Head of caudate nucleus (tissue), 42 donors: Measurements from ENCODE around the gene SLC4A2.
"Not testable (repeated sequence)": the region's sequence is repeated elsewhere in the genome, so short reads cannot be mapped to it uniquely, and the experiment has no call there.

Experiments
- DNase-seq, 42 donors: peaks; one replicate each; pipeline versions ENCODE4 v3.0.0 to v3.0.0-alpha.2; 2020 to 2021; ENCODE audit warnings: mixed read lengths in 7 of 42
- intact Hi-C: fragments of 100-400 bp; cut with DNase I; formaldehyde crosslinking; loops from one replicate; pipeline ENCODE4 v1.15.0; 2022

Gene SLC4A2

GRCh38 chr7:151019130-151019447 is 40.3 kb upstream of the SLC4A2 start:
- no peak for DNase-seq
- intact Hi-C loops, result no loop called here

GRCh38 chr7:151020231-151020630 is 39.2 kb upstream of the SLC4A2 start:
- DNase-seq, result no peak
- intact Hi-C loops, result no loop called here

- DNase-seq, result no peak
- intact Hi-C loops, result no loop called here
Observed at GRCh38 chr7:151023232-151023631, 36.2 kb upstream of the SLC4A2 start.

GRCh38 chr7:151024435-151025056 is 34.8 kb upstream of the SLC4A2 start, which contains the start of gene ATG9B:
TSS of gene ATG9B (minus strand) at chr7:151024494. CDS start at chr7:151024423, 71 bp downstream.
- intact Hi-C loops, result loop anchor here (5.0 kb wide), 1 partner anchor 88 kb away; no protein-coding TSS in a partner anchor
- peak in 1 of 42 donors; percentile 36 for DNase-seq

GRCh38 chr7:151025924-151026671 is 33.3 kb upstream of the SLC4A2 start:
- DNase-seq, result no peak
- intact Hi-C loops, result loop anchor here (5.0 kb wide), 1 partner anchor 86 kb away; no protein-coding TSS in a partner anchor

- intact Hi-C loops, result loop anchor here (5.0 kb wide), 1 partner anchor 85 kb away; no protein-coding TSS in a partner anchor
Observed at GRCh38 chr7:151026771-151027727, 32.3 kb upstream of the SLC4A2 start.

GRCh38 chr7:151027728-151028130 is 31.7 kb upstream of the SLC4A2 start:
- DNase-seq, result not testable (repeated sequence)
- intact Hi-C loops, result loop anchor here (2.0 to 5.0 kb wide), 2 partner anchors 29 to 85 kb away; partner anchors contain the start of gene CDK5

More at GRCh38 chr7:151026771-151027727, 32.3 kb upstream of the SLC4A2 start:
- DNase-seq, result not testable (repeated sequence)

GRCh38 chr7:151028131-151028947 is 31.1 kb upstream of the SLC4A2 start, which contains the start of gene ABCB8:
TSS of gene ABCB8 (plus strand) at chr7:151028450. CDS start at chr7:151028516, 66 bp downstream.
- DNase-seq, result peak; percentile 92 to 99 (median 98)
- intact Hi-C loops, result loop anchor here (2.0 to 5.0 kb wide), 2 partner anchors 28 to 84 kb away; partner anchors contain the start of gene CDK5

GRCh38 chr7:151028948-151029501 is 30.4 kb upstream of the SLC4A2 start:
- intact Hi-C loops, result loop anchor here (2.0 to 5.0 kb wide), 2 partner anchors 28 to 83 kb away; partner anchors contain the start of gene CDK5
- DNase-seq, result no peak

- no peak for DNase-seq
- intact Hi-C loops, result no loop called here
Observed at GRCh38 chr7:151031011-151031410, 28.4 kb upstream of the SLC4A2 start.

GRCh38 chr7:151032936-151033863 is 26.2 kb upstream of the SLC4A2 start:
- intact Hi-C loops, result no loop called here
- no peak for DNase-seq

- intact Hi-C loops, result no loop called here
- no peak for DNase-seq
Observed at GRCh38 chr7:151033864-151034249, 25.5 kb upstream of the SLC4A2 start.

GRCh38 chr7:151034312-151035025 is 24.9 kb upstream of the SLC4A2 start:
- DNase-seq, result no peak
- intact Hi-C loops, result no loop called here

- DNase-seq, result peak in 41 of 42 donors; percentile 34 to 91 (median 71)
- intact Hi-C loops, result no loop called here
Observed at GRCh38 chr7:151035026-151035717, 24.2 kb upstream of the SLC4A2 start.

GRCh38 chr7:151035902-151036301 is 23.5 kb upstream of the SLC4A2 start:
- DNase-seq, result no peak
- intact Hi-C loops, result no loop called here
